ENCODE measurements around the gene FAM120AOS. TPM values are rescaled to one million over a fixed set of nuclear protein-coding genes. Genes with fewer than 3 reads are reported as not detected.

Gene FAM120AOS
- polyA plus RNA-seq, 1 of the 3 experiments (the other 2 are of a cell fraction), result 30.1 TPM

GRCh38 chr9:93467062-93467416 lies 13.7 kb upstream of the FAM120AOS start:
- peaks cover 100% of the 10 kb centered on the region for H3K79me2 ChIP-seq (ENCODE audit: insufficient read depth)

DNA sequence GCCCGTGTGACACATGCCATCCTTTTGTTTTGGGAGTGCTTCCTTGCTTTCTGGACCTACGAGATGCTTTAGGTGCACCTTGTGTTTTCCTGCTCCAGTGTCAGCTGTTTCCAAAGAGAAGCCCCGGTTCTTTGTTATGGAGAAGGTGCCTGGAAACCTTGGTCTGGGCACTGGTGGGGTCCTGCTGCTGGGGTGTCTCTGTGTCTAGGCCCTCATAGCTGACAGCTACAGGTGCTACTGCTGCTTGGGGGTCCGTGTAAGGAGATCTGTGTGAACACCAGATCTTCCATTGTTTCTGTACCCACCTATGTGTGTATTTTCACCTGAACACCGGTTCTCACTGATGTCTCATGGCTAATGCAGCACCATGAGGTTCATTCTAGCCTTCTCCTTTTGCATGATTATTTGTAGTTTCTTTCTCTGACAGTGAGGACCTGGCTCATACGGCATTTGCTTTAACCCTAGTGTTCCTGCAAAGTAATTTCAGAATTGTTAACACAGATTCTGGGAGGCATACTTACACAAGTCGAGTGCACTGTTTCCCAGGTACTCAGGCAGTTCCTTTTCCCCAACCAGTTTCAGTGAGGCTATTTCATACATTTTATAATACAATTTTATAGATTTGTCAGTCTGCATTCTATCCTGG lies 13.2 kb upstream of the FAM120AOS start:
- no peaks in the 10 kb centered on the region for H3K27me3 ChIP-seq (ENCODE audit: insufficient read depth)

More at GRCh38 chr9:93467062-93467416, 13.7 kb upstream of the FAM120AOS start:
- Histone ChIP-seq H3K36me3 (replicated peaks in 1 of 2; ENCODE audit: control insufficient read depth in 1 of 2, insufficient read depth in 2 of 2, low read length in 1 of 2) (peaks cover 7 to 8% of the 10 kb centered on the region in 2 experiments), H2AFZ (ENCODE audit: low read depth) (no peak overlapping the region), H3F3A (replicated peaks; ENCODE audit: insufficient read depth) (no peaks in the 10 kb centered on the region), H3K9me3 (no peaks in the 10 kb centered on the region), H3K27me3 (ENCODE audit: insufficient read depth) (no peaks in the 10 kb centered on the region), H3K4me2 (no peak overlapping the region), H3K9me2 (no peaks in the 10 kb centered on the region), H3K4me1 (ENCODE audit: control insufficient read depth in 1 of 2, insufficient read depth in 2 of 2, low read depth in 1 of 2, low read length in 1 of 2) (peaks cover 24 to 25% of the 10 kb centered on the region in 2 experiments; a peak in 3 of 4 replicates), H3K9ac (no peak overlapping the region), H3K27ac (ENCODE audit: low read depth in 2 of 2, low read length in 1 of 2) (no peak overlapping the region), H3K4me3 (ENCODE audit: low read depth in 2 of 2, low read length in 1 of 2) (no peak overlapping the region), H4K20me1 (ENCODE audit: insufficient read depth) (peaks cover 50% of the 10 kb centered on the region)
- no peak for DNase-seq
- ChIA-PET CTCF (interaction anchor here (0.8 kb wide), 1 partner anchor 306 kb away, joined by 3 read pairs; no protein-coding TSS in a partner anchor), POLR2A (no interaction called here)
- TF ChIP-seq NRF1 (IDR thresholded peaks at IDR 0.05; ENCODE audit: low read depth, low read length), result no peak
- no peak for TF ChIP-seq RXRA (IDR thresholded peaks at IDR 0.05; ENCODE audit: borderline replicate concordance, low read depth)
- no peak for TF ChIP-seq MEF2A (IDR thresholded peaks at IDR 0.05; ENCODE audit: borderline replicate concordance, low read depth)
- no peak for TF ChIP-seq ELF1 (IDR thresholded peaks at IDR 0.05)
- TF ChIP-seq GATA2 (CRISPR knock-in tag; IDR thresholded peaks at IDR 0.05), result no peak
- no peak for TF ChIP-seq MXI1 (IDR thresholded peaks at IDR 0.05; ENCODE audit: low read depth, low read length)
- no peak for TF ChIP-seq YY1 (IDR thresholded peaks at IDR 0.05; ENCODE audit: low read depth)
- no peak for TF ChIP-seq MAX (IDR thresholded peaks at IDR 0.05; ENCODE audit: low read depth)
- no peak for TF ChIP-seq EZH2phosphoT487 (IDR thresholded peaks at IDR 0.05; ENCODE audit: borderline replicate concordance, low read depth)
- 56% methylated on average over 3 of the region's 3 CpGs for WGBS (ENCODE audit: low lambda C conversion rate)

More for the DNA sequence above, 13.2 kb upstream of the FAM120AOS start:
- H3K27ac ChIP-seq (ENCODE audit: low read depth in 2 of 2, low read length in 1 of 2), result no peak overlapping the region; a peak in 1 of 4 replicates
- 58% methylated on average over 7 of the region's 7 CpGs for WGBS (ENCODE audit: low lambda C conversion rate)
- H3F3A ChIP-seq (replicated peaks; ENCODE audit: insufficient read depth), result no peaks in the 10 kb centered on the region
- no peak overlapping the region for H2AFZ ChIP-seq (ENCODE audit: low read depth)
- peaks cover 100% of the 10 kb centered on the region for H3K79me2 ChIP-seq (ENCODE audit: insufficient read depth)
- no peaks in the 10 kb centered on the region for H3K9me2 ChIP-seq
- peaks cover 24 to 25% of the 10 kb centered on the region in 2 experiments; a peak in 3 of 4 replicates for H3K4me1 ChIP-seq (ENCODE audit: control insufficient read depth in 1 of 2, insufficient read depth in 2 of 2, low read depth in 1 of 2, low read length in 1 of 2)
- no peak overlapping the region for H3K4me2 ChIP-seq
- CTCF ChIA-PET, result interaction anchor here (0.8 kb wide), 1 partner anchor 306 kb away, joined by 3 read pairs; no protein-coding TSS in a partner anchor
- POLR2A ChIA-PET, result no interaction called here
- no peak overlapping the region for H3K4me3 ChIP-seq (ENCODE audit: low read depth in 2 of 2, low read length in 1 of 2)
- TF ChIP-seq EP300 (IDR thresholded peaks at IDR 0.05; ENCODE audit: borderline replicate concordance in 1 of 2, low read depth in 1 of 2, low read length in 1 of 2) (no peak), RCOR1 (IDR thresholded peaks at IDR 0.05; ENCODE audit: low read length) (no peak), GABPA (IDR thresholded peaks at IDR 0.05; ENCODE audit: low read depth) (no peak), PBX3 (IDR thresholded peaks at IDR 0.05) (no peak), TAF1 (IDR thresholded peaks at IDR 0.05; ENCODE audit: borderline replicate concordance, low read depth, low read length) (no peak), SMC3 (IDR thresholded peaks at IDR 0.05; ENCODE audit: low read depth, low read length) (no peak), NFIC (IDR thresholded peaks at IDR 0.05; ENCODE audit: borderline replicate concordance) (no peak), TCF12 (IDR thresholded peaks at IDR 0.05) (no peak), FOXJ3 (CRISPR knock-in tag; IDR thresholded peaks at IDR 0.05) (no peak), ELF1 (IDR thresholded peaks at IDR 0.05) (no peak), JUND (IDR thresholded peaks at IDR 0.05) (no peak)
- TF ChIP-seq, protein P1, sequence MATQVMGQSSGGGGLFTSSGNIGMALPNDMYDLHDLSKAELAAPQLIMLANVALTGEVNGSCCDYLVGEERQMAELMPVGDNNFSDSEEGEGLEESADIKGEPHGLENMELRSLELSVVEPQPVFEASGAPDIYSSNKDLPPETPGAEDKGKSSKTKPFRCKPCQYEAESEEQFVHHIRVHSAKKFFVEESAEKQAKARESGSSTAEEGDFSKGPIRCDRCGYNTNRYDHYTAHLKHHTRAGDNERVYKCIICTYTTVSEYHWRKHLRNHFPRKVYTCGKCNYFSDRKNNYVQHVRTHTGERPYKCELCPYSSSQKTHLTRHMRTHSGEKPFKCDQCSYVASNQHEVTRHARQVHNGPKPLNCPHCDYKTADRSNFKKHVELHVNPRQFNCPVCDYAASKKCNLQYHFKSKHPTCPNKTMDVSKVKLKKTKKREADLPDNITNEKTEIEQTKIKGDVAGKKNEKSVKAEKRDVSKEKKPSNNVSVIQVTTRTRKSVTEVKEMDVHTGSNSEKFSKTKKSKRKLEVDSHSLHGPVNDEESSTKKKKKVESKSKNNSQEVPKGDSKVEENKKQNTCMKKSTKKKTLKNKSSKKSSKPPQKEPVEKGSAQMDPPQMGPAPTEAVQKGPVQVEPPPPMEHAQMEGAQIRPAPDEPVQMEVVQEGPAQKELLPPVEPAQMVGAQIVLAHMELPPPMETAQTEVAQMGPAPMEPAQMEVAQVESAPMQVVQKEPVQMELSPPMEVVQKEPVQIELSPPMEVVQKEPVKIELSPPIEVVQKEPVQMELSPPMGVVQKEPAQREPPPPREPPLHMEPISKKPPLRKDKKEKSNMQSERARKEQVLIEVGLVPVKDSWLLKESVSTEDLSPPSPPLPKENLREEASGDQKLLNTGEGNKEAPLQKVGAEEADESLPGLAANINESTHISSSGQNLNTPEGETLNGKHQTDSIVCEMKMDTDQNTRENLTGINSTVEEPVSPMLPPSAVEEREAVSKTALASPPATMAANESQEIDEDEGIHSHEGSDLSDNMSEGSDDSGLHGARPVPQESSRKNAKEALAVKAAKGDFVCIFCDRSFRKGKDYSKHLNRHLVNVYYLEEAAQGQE (IDR thresholded peaks at IDR 0.05; ENCODE audit: low read depth, low read length), result no peak
- peaks cover 52% of the 10 kb centered on the region for H4K20me1 ChIP-seq (ENCODE audit: insufficient read depth)
- H3K9me3 ChIP-seq, result no peaks in the 10 kb centered on the region
- DNase-seq, result no peak
- H3K36me3 ChIP-seq (replicated peaks in 1 of 2; ENCODE audit: control insufficient read depth in 1 of 2, insufficient read depth in 2 of 2, low read length in 1 of 2), result peaks cover 3 to 6% of the 10 kb centered on the region in 2 experiments
- no peak overlapping the region for H3K9ac ChIP-seq
